ENCODE measurements around the gene ZNF491.
A peak's percentile ranks its signal among the peaks of the same experiment; 100 is the strongest.

ZNF491 gene

DNA sequence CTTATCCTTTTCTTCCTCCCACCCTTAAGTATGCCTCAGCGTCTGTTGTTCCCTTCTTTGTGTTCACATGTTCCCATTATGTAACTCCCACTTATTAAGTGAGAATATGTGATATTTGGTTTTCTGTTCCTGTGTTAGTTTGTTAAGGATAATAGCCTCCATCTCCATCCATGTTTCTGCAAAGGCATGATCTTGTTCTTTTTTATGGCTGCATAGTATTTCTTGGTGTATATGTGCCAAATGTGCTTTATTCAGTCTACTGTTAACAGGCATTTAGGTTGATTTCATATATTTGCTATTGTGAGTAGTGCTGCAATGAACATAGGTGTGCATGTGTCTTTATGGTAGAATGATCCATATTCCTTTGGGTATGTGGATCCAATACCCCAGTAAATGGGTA, 34.7 kb upstream of the ZNF491 start:
- TF ChIP-seq CREB1 (IDR thresholded peaks at IDR 0.05; ENCODE audit: low read depth), result no peak
- TF ChIP-seq EGR1 (IDR thresholded peaks at IDR 0.05), result no peak
- no peak for TF ChIP-seq ZBTB7A (IDR thresholded peaks at IDR 0.05; ENCODE audit: low read depth)
- TF ChIP-seq CEBPB (IDR thresholded peaks at IDR 0.05), result no peak
- no peak for TF ChIP-seq EP300 (IDR thresholded peaks at IDR 0.05; ENCODE audit: borderline replicate concordance)
- no peak for TF ChIP-seq TEAD4 (IDR thresholded peaks at IDR 0.05)
- no peak for TF ChIP-seq RAD21 (IDR thresholded peaks at IDR 0.05; ENCODE audit: low read depth)
- TF ChIP-seq, protein P1, sequence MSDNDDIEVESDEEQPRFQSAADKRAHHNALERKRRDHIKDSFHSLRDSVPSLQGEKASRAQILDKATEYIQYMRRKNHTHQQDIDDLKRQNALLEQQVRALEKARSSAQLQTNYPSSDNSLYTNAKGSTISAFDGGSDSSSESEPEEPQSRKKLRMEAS (IDR thresholded peaks at IDR 0.05), result no peak
- no peak for TF ChIP-seq REST (IDR thresholded peaks at IDR 0.05; ENCODE audit: low read depth)
- TF ChIP-seq, protein P2, sequence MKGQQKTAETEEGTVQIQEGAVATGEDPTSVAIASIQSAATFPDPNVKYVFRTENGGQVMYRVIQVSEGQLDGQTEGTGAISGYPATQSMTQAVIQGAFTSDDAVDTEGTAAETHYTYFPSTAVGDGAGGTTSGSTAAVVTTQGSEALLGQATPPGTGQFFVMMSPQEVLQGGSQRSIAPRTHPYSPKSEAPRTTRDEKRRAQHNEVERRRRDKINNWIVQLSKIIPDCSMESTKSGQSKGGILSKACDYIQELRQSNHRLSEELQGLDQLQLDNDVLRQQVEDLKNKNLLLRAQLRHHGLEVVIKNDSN (IDR thresholded peaks at IDR 0.05), result no peak
- no peak for TF ChIP-seq FOXM1 (IDR thresholded peaks at IDR 0.05; ENCODE audit: borderline replicate concordance, low read depth)
- no peak for TF ChIP-seq TCF12 (IDR thresholded peaks at IDR 0.05; ENCODE audit: low read depth)
- TF ChIP-seq TAF1 (IDR thresholded peaks at IDR 0.05; ENCODE audit: low read depth), result no peak
- no peak for TF ChIP-seq YY1 (IDR thresholded peaks at IDR 0.05; ENCODE audit: low read depth)
- TF ChIP-seq NFIC (IDR thresholded peaks at IDR 0.05), result no peak

- TF ChIP-seq, protein P1 (IDR thresholded peaks at IDR 0.05), result peak; percentile 82
- TF ChIP-seq YY1 (IDR thresholded peaks at IDR 0.05; ENCODE audit: low read depth) (0 out of 2 replicates have a peak, but pooled peaks have one; percentile 29), TCF12 (IDR thresholded peaks at IDR 0.05; ENCODE audit: low read depth) (0 out of 2 replicates have a peak, but pooled peaks have one; percentile 30), TAF1 (IDR thresholded peaks at IDR 0.05; ENCODE audit: low read depth) (0 out of 2 replicates have a peak, but pooled peaks have one; percentile 31), CEBPB (IDR thresholded peaks at IDR 0.05) (no peak), NFIC (IDR thresholded peaks at IDR 0.05) (no peak)
- TF ChIP-seq, protein P2 (IDR thresholded peaks at IDR 0.05), result no peak; the same call in 1 of the 2 replicates
These were observed 31.4 kb upstream of the ZNF491 start, which contains the start of gene ZNF441 for GRCh38 chr19:11766597-11767591. ZNF441 (plus strand) TSS chr19:11767000; CDS start chr19:11767194, 194 bp downstream.

DNA sequence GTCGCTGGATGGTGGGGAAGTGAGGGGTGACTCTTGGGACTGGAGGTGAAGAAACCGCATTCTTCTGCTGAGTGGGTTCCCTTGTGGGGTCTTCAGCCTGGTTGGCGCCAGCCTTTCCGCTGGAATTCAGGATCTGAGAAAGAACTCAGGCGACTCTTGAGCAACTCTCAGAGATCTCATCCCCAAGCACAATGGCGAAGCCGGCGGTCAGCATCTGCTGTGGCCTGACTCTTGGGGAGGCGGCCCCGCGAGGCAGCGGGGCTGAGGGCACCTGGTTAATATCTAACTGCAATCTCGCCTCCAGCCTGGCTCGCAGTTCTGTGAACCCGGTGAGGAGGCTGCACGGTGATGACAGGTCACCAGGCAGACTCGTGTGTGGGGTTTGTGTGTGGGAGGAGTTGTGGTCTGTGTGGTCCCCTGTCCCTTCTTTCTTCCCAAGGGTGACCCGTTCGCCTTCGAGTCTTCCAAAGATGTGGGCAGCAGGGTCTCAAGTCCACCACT, 30.6 kb upstream of the ZNF491 start:
- TF ChIP-seq FOXM1 (IDR thresholded peaks at IDR 0.05; ENCODE audit: borderline replicate concordance, low read depth), result no peak
- no peak for TF ChIP-seq TCF12 (IDR thresholded peaks at IDR 0.05; ENCODE audit: low read depth)

GRCh38 chr19:11769995-11770394, 28.3 kb upstream of the ZNF491 start:
- TF ChIP-seq EP300 (IDR thresholded peaks at IDR 0.05; ENCODE audit: borderline replicate concordance) (no peak), EGR1 (IDR thresholded peaks at IDR 0.05) (no peak), FOXM1 (IDR thresholded peaks at IDR 0.05; ENCODE audit: borderline replicate concordance, low read depth) (no peak), REST (IDR thresholded peaks at IDR 0.05; ENCODE audit: low read depth) (no peak), ZBTB7A (IDR thresholded peaks at IDR 0.05; ENCODE audit: low read depth) (no peak), CEBPB (IDR thresholded peaks at IDR 0.05) (no peak), YY1 (IDR thresholded peaks at IDR 0.05; ENCODE audit: low read depth) (no peak), RAD21 (IDR thresholded peaks at IDR 0.05; ENCODE audit: low read depth) (no peak), TEAD4 (IDR thresholded peaks at IDR 0.05) (no peak), NFIC (IDR thresholded peaks at IDR 0.05) (no peak), TAF1 (IDR thresholded peaks at IDR 0.05; ENCODE audit: low read depth) (no peak), TCF12 (IDR thresholded peaks at IDR 0.05; ENCODE audit: low read depth) (no peak), CREB1 (IDR thresholded peaks at IDR 0.05; ENCODE audit: low read depth) (no peak)
- TF ChIP-seq, protein P1 (IDR thresholded peaks at IDR 0.05), result no peak
- TF ChIP-seq, protein P2 (IDR thresholded peaks at IDR 0.05), result no peak
